ENCODE data around the gene ADPRHL1.

Gene ADPRHL1

GRCh38 chr13:113469582-113469981, 16.3 kb upstream of the ADPRHL1 start:
- Histone ChIP-seq H3K9me2 (ENCODE audit: low read depth, low read length) (no peaks in the 10 kb centered on the region), H4K20me1 (ENCODE audit: insufficient read depth, low read length) (no peaks in the 10 kb centered on the region), H3K36me3 (ENCODE audit: insufficient read depth, low read length) (peaks cover 58% of the 10 kb centered on the region), H3K9me3 (ENCODE audit: low read length) (no peaks in the 10 kb centered on the region), H3K9ac (ENCODE audit: low read length) (no peak overlapping the region), H3K4me2 (ENCODE audit: low read length) (no peak overlapping the region), H2AFZ (ENCODE audit: low read length) (no peak overlapping the region), H3K4me3 (ENCODE audit: low read depth, low read length, poor library complexity, severe bottlenecking) (no peak overlapping the region), H3K27me3 (ENCODE audit: insufficient read depth, low read length) (no peaks in the 10 kb centered on the region), H3F3A (ENCODE audit: insufficient read depth, low read length) (no peaks in the 10 kb centered on the region), H3K27ac (ENCODE audit: low read depth, low read length, poor library complexity, severe bottlenecking) (no peak overlapping the region), H3K79me2 (ENCODE audit: insufficient read depth, low read length) (no peaks in the 10 kb centered on the region), H3K4me1 (ENCODE audit: insufficient read depth, low read length, severe bottlenecking) (no peaks in the 10 kb centered on the region)
- no peak for TF ChIP-seq EZH2 (IDR thresholded peaks at IDR 0.05; ENCODE audit: borderline replicate concordance, low read length)
- no peak for TF ChIP-seq CTCF (IDR thresholded peaks at IDR 0.05; ENCODE audit: low read length)

- Histone ChIP-seq H4K20me1 (ENCODE audit: insufficient read depth, low read length) (no peaks in the 10 kb centered on the region), H3K9ac (ENCODE audit: low read length) (no peak overlapping the region), H3K4me3 (ENCODE audit: low read depth, low read length, poor library complexity, severe bottlenecking) (no peak overlapping the region), H3K4me2 (ENCODE audit: low read length) (no peak overlapping the region), H3K9me2 (ENCODE audit: low read depth, low read length) (no peaks in the 10 kb centered on the region), H3K9me3 (ENCODE audit: low read length) (no peaks in the 10 kb centered on the region), H3K4me1 (ENCODE audit: insufficient read depth, low read length, severe bottlenecking) (no peaks in the 10 kb centered on the region), H3K36me3 (ENCODE audit: insufficient read depth, low read length) (peaks cover 53% of the 10 kb centered on the region), H2AFZ (ENCODE audit: low read length) (no peak overlapping the region), H3K79me2 (ENCODE audit: insufficient read depth, low read length) (no peaks in the 10 kb centered on the region), H3K27ac (ENCODE audit: low read depth, low read length, poor library complexity, severe bottlenecking) (no peak overlapping the region), H3K27me3 (ENCODE audit: insufficient read depth, low read length) (no peaks in the 10 kb centered on the region), H3F3A (ENCODE audit: insufficient read depth, low read length) (no peaks in the 10 kb centered on the region)
- no peak for TF ChIP-seq EZH2 (IDR thresholded peaks at IDR 0.05; ENCODE audit: borderline replicate concordance, low read length)
- TF ChIP-seq CTCF (IDR thresholded peaks at IDR 0.05; ENCODE audit: low read length): no peak
Observed at GRCh38 chr13:113468472-113469201, 15.3 kb upstream of the ADPRHL1 start.

- Histone ChIP-seq H3K27ac (ENCODE audit: low read depth, low read length, poor library complexity, severe bottlenecking) (no peak overlapping the region), H3K4me2 (ENCODE audit: low read length) (no peak overlapping the region), H3K9ac (ENCODE audit: low read length) (no peak overlapping the region), H3K9me3 (ENCODE audit: low read length) (no peaks in the 10 kb centered on the region), H3K4me3 (ENCODE audit: low read depth, low read length, poor library complexity, severe bottlenecking) (no peak overlapping the region), H2AFZ (ENCODE audit: low read length) (no peak overlapping the region), H3K27me3 (ENCODE audit: insufficient read depth, low read length) (no peaks in the 10 kb centered on the region), H3K9me2 (ENCODE audit: low read depth, low read length) (no peaks in the 10 kb centered on the region), H3K4me1 (ENCODE audit: insufficient read depth, low read length, severe bottlenecking) (no peaks in the 10 kb centered on the region), H3K79me2 (ENCODE audit: insufficient read depth, low read length) (no peaks in the 10 kb centered on the region), H4K20me1 (ENCODE audit: insufficient read depth, low read length) (no peaks in the 10 kb centered on the region), H3F3A (ENCODE audit: insufficient read depth, low read length) (no peaks in the 10 kb centered on the region), H3K36me3 (ENCODE audit: insufficient read depth, low read length) (peaks cover 47% of the 10 kb centered on the region)
- TF ChIP-seq EZH2 (IDR thresholded peaks at IDR 0.05; ENCODE audit: borderline replicate concordance, low read length): no peak
- no peak for TF ChIP-seq CTCF (IDR thresholded peaks at IDR 0.05; ENCODE audit: low read length)
Observed at GRCh38 chr13:113468029-113468428, 14.7 kb upstream of the ADPRHL1 start.
